SJSA1 (cell line): ENCODE measurements around the gene TFCP2L1. TPM values are rescaled to one million over a fixed set of nuclear protein-coding genes. Genes with fewer than 3 reads are reported as not detected.
"Not testable (repeated sequence)": the region's sequence is repeated elsewhere in the genome, so short reads cannot be mapped to it uniquely, and the experiment has no call there.

Source experiments
- DNase-seq, 2 experiments: peaks; one replicate each; pipeline ENCODE4 v3.0.0-alpha.2; 2015 to 2020; ENCODE audit warnings: low spot score in 2 of 2, low read depth in 1 of 2
- H3K27ac ChIP-seq: fragments of 250-450 bp; sonication (Bioruptor Pico); 2 replicates; pipeline ENCODE4 v1.5.1; 2020; ENCODE audit warnings: mild to moderate bottlenecking, moderate library complexity
- H3K27me3 ChIP-seq: fragments of 250-450 bp; sonication (Bioruptor Pico); replicated peaks from 2 replicates; pipeline ENCODE4 v1.5.1; 2020; ENCODE audit warnings: mild to moderate bottlenecking, moderate library complexity
- H3K36me3 ChIP-seq: fragments of 250-450 bp; sonication (Bioruptor Pico); 2 replicates; pipeline ENCODE4 v1.5.1; 2020; ENCODE audit warnings: mild to moderate bottlenecking
- H3K4me1 ChIP-seq: fragments of 250-450 bp; sonication (Bioruptor Pico); replicated peaks from 2 replicates; pipeline ENCODE4 v1.6.1; 2021; ENCODE audit warnings: mild to moderate bottlenecking
- H3K4me3 ChIP-seq: fragments of 250-450 bp; sonication (Bioruptor Pico); 2 replicates; pipeline ENCODE4 v1.5.1; 2020; ENCODE audit warnings: mild to moderate bottlenecking
- H3K9me3 ChIP-seq: fragments of 250-450 bp; sonication (Bioruptor Pico); replicated peaks from 2 replicates; pipeline ENCODE4 v1.5.1; 2020; ENCODE audit warnings: mild to moderate bottlenecking
- total RNA-seq: library from RNA; depleted of rRNA; stranded (reverse); fragments of >200 nt; shearing (Covaris generic); gene quantifications from 2 replicates; pipeline ENCODE4 v1.2.3, GENCODE V29; 2014

The TFCP2L1 gene
- total RNA-seq, 1 experiment from 2014 or later: not detected

- Histone ChIP-seq H3K9me3 (no peaks in the 10 kb centered on the region), H3K4me3 (no peak overlapping the region), H3K36me3 (no peaks in the 10 kb centered on the region), H3K4me1 (no peaks in the 10 kb centered on the region), H3K27me3 (peaks cover 10% of the 10 kb centered on the region), H3K27ac (no peak overlapping the region)
- no peak for DNase-seq
Observed at GRCh38 chr2:121307048-121307447, 22.0 kb upstream of the TFCP2L1 start.

GRCh38 chr2:121304941-121305340 is 19.9 kb upstream of the TFCP2L1 start:
- Histone ChIP-seq H3K4me3 (no peak overlapping the region), H3K27ac (no peak overlapping the region), H3K4me1 (no peaks in the 10 kb centered on the region), H3K9me3 (no peaks in the 10 kb centered on the region), H3K27me3 (peaks cover 10% of the 10 kb centered on the region), H3K36me3 (no peaks in the 10 kb centered on the region)
- no peak for DNase-seq

- Histone ChIP-seq H3K4me3 (no peak overlapping the region), H3K27me3 (peaks cover 11% of the 10 kb centered on the region), H3K36me3 (no peaks in the 10 kb centered on the region), H3K9me3 (no peaks in the 10 kb centered on the region), H3K4me1 (no peaks in the 10 kb centered on the region), H3K27ac (no peak overlapping the region)
- DNase-seq: no peak
Observed at GRCh38 chr2:121303531-121304263, 18.7 kb upstream of the TFCP2L1 start.

- H3K9me3 ChIP-seq, H3K4me1 ChIP-seq, H3K4me3 ChIP-seq, H3K27ac ChIP-seq, H3K36me3 ChIP-seq, H3K27me3 ChIP-seq: not testable (repeated sequence)
- DNase-seq: peak in 1 of 2 experiments; percentile 11
Observed at GRCh38 chr2:121301190-121301589, 16.2 kb upstream of the TFCP2L1 start.

GRCh38 chr2:121298476-121298875 is 13.5 kb upstream of the TFCP2L1 start:
- no peak overlapping the region for H3K4me3 ChIP-seq
- no peaks in the 10 kb centered on the region for H3K9me3 ChIP-seq
- DNase-seq: no peak
- no peak overlapping the region for H3K27ac ChIP-seq
- H3K36me3 ChIP-seq: no peaks in the 10 kb centered on the region
- 0 out of 2 replicates have a peak, but pooled peaks cover 4% of the 10 kb centered on the region for H3K27me3 ChIP-seq
- H3K4me1 ChIP-seq: no peaks in the 10 kb centered on the region

- not testable (repeated sequence) for H3K27ac ChIP-seq, H3K4me1 ChIP-seq, H3K36me3 ChIP-seq, DNase-seq, H3K27me3 ChIP-seq, H3K4me3 ChIP-seq, H3K9me3 ChIP-seq
Observed at GRCh38 chr2:121297866-121298265, 12.9 kb upstream of the TFCP2L1 start.

- no peak overlapping the region for H3K27ac ChIP-seq
- no peaks in the 10 kb centered on the region for H3K9me3 ChIP-seq
- no peaks in the 10 kb centered on the region for H3K36me3 ChIP-seq
- DNase-seq: peak; percentile 7 to 16
- H3K4me3 ChIP-seq: no peak overlapping the region
- no peaks in the 10 kb centered on the region for H3K4me1 ChIP-seq
- 0 out of 2 replicates have a peak, but pooled peaks cover 4% of the 10 kb centered on the region for H3K27me3 ChIP-seq
Observed at GRCh38 chr2:121297217-121297830, 12.3 kb upstream of the TFCP2L1 start.

- Histone ChIP-seq H3K36me3 (no peaks in the 10 kb centered on the region), H3K4me3 (no peak overlapping the region), H3K27me3 (0 out of 2 replicates have a peak, but pooled peaks cover 4% of the 10 kb centered on the region), H3K9me3 (no peaks in the 10 kb centered on the region), H3K4me1 (no peaks in the 10 kb centered on the region), H3K27ac (no peak overlapping the region)
- DNase-seq: peak in 1 of 2 experiments; percentile 37
Observed at GRCh38 chr2:121295911-121296650, 11.1 kb upstream of the TFCP2L1 start.

- no peak overlapping the region for H3K4me3 ChIP-seq
- H3K36me3 ChIP-seq: no peaks in the 10 kb centered on the region
- peak in 1 of 2 experiments; percentile 31 for DNase-seq
- H3K27me3 ChIP-seq: 0 out of 2 replicates have a peak, but pooled peaks cover 3% of the 10 kb centered on the region
- H3K27ac ChIP-seq: no peak overlapping the region
- H3K9me3 ChIP-seq: no peaks in the 10 kb centered on the region
- H3K4me1 ChIP-seq: no peaks in the 10 kb centered on the region
Observed at GRCh38 chr2:121294881-121295840, 10.2 kb upstream of the TFCP2L1 start.

- Histone ChIP-seq H3K27ac (no peak overlapping the region), H3K36me3 (no peaks in the 10 kb centered on the region), H3K27me3 (no peaks in the 10 kb centered on the region), H3K9me3 (no peaks in the 10 kb centered on the region), H3K4me3 (no peak overlapping the region), H3K4me1 (no peaks in the 10 kb centered on the region)
- no peak for DNase-seq
Observed at GRCh38 chr2:121293450-121294325, 8.7 kb upstream of the TFCP2L1 start.

GRCh38 chr2:121291251-121291580 is 6.2 kb upstream of the TFCP2L1 start:
- H3K27ac ChIP-seq: no peak overlapping the region
- H3K4me3 ChIP-seq: no peak overlapping the region
- no peak for DNase-seq

GRCh38 chr2:121289271-121289670 is 4.3 kb upstream of the TFCP2L1 start:
- Histone ChIP-seq H3K27me3 (peaks cover 18% of the 10 kb centered on the region), H3K4me3 (no peak overlapping the region), H3K27ac (no peak overlapping the region), H3K4me1 (peaks cover 8% of the 10 kb centered on the region), H3K9me3 (no peaks in the 10 kb centered on the region), H3K36me3 (no peaks in the 10 kb centered on the region)
- DNase-seq: no peak

More at GRCh38 chr2:121291251-121291580, 6.2 kb upstream of the TFCP2L1 start:
- Histone ChIP-seq H3K9me3 (no peaks in the 10 kb centered on the region), H3K36me3 (no peaks in the 10 kb centered on the region), H3K4me1 (no peaks in the 10 kb centered on the region), H3K27me3 (no peaks in the 10 kb centered on the region)
